Measurements from ENCODE around the gene NPAS4. TPM values are rescaled to one million over a fixed set of nuclear protein-coding genes. Genes with fewer than 3 reads are reported as not detected.

The NPAS4 gene
- total and polyA plus RNA-seq, 11 donors: 0.04 to 0.75 TPM; not detected in 9

GRCh38 chr11:66410191-66410590 is 10.6 kb upstream of the NPAS4 start:
- no peak overlapping the region for H3K4me3 ChIP-seq
- H3K27ac ChIP-seq: peak overlapping the region in 1 of 12 donors; percentile 82
- intact Hi-C loops (cut with DNase I): loop anchor here in 1 of 10 donors (5.0 to 10.0 kb wide), 2 partner anchors 267 to 425 kb away; partner anchors contain the start of gene RBM4B
- H3K4me1 ChIP-seq: peaks cover 0 to 11% (median 7%) of the 10 kb centered on the region in 12 donors
- ATAC-seq: no peak
- 85 to 95% (median 87%) methylated on average over 12 of the region's 12 CpGs for WGBS, 4 donors
- H3K27me3 ChIP-seq: peaks cover 0 to 22% (median 0%) of the 10 kb centered on the region in 9 donors
- H3K36me3 ChIP-seq: no peaks in the 10 kb centered on the region
- TF ChIP-seq POLR2A (IDR thresholded peaks at IDR 0.05) (no peak), CTCF (IDR thresholded peaks at IDR 0.05) (no peak)
- H3K9me3 ChIP-seq: no peaks in the 10 kb centered on the region
- no peak for DNase-seq

- peaks cover 0 to 17% (median 7%) of the 10 kb centered on the region in 12 donors for H3K4me1 ChIP-seq
- DNase-seq: no peak
- TF ChIP-seq POLR2A (IDR thresholded peaks at IDR 0.05): no peak
- no peak for TF ChIP-seq CTCF (IDR thresholded peaks at IDR 0.05)
- no peak overlapping the region for H3K4me3 ChIP-seq
- H3K27ac ChIP-seq: peak overlapping the region in 1 of 12 donors; percentile 82
- no peak for ATAC-seq
- H3K36me3 ChIP-seq: no peaks in the 10 kb centered on the region
- 68 to 80% (median 73%) methylated on average over 3 to 4 of the region's 4 CpGs for WGBS, 4 donors
- H3K9me3 ChIP-seq: no peaks in the 10 kb centered on the region
- peaks cover 0 to 13% (median 0%) of the 10 kb centered on the region in 9 donors for H3K27me3 ChIP-seq
- intact Hi-C loops (cut with DNase I): loop anchor here in 1 of 10 donors (5.0 to 10.0 kb wide), 2 partner anchors 266 to 423 kb away; partner anchors contain the start of gene RBM4B
Observed at GRCh38 chr11:66411323-66411722, 9.5 kb upstream of the NPAS4 start.

GRCh38 chr11:66412110-66412509 is 8.7 kb upstream of the NPAS4 start:
- Histone ChIP-seq H3K36me3 (no peaks in the 10 kb centered on the region), H3K27me3 (peaks cover 0 to 13% (median 0%) of the 10 kb centered on the region in 9 donors), H3K27ac (peak overlapping the region in 1 of 12 donors; percentile 82), H3K4me1 (peaks cover 0 to 21% (median 7%) of the 10 kb centered on the region in 12 donors), H3K9me3 (no peaks in the 10 kb centered on the region), H3K4me3 (no peak overlapping the region)
- WGBS, 4 donors: 59 to 68% (median 66%) methylated on average over 7 of the region's 7 CpGs
- TF ChIP-seq POLR2A (IDR thresholded peaks at IDR 0.05) (no peak), CTCF (IDR thresholded peaks at IDR 0.05) (no peak)
- no peak for ATAC-seq
- DNase-seq: no peak
- intact Hi-C loops (cut with DNase I): loop anchor here in 1 of 10 donors (5.0 to 10.0 kb wide), 2 partner anchors 265 to 423 kb away; partner anchors contain the start of gene RBM4B

- Histone ChIP-seq H3K9me3 (no peaks in the 10 kb centered on the region), H3K4me1 (peaks cover 0 to 29% (median 11%) of the 10 kb centered on the region in 12 donors), H3K27ac (no peak overlapping the region), H3K27me3 (peaks cover 0 to 13% (median 0%) of the 10 kb centered on the region in 9 donors), H3K36me3 (no peaks in the 10 kb centered on the region), H3K4me3 (no peak overlapping the region)
- DNase-seq: no peak
- TF ChIP-seq POLR2A (IDR thresholded peaks at IDR 0.05) (no peak), CTCF (IDR thresholded peaks at IDR 0.05) (no peak)
- ATAC-seq: no peak
- intact Hi-C loops (cut with DNase I): loop anchor here in 1 of 10 donors (5.0 to 10.0 kb wide), 2 partner anchors 264 to 422 kb away; partner anchors contain the start of gene RBM4B
- 81 to 88% (median 83%) methylated on average over 6 of the region's 6 CpGs for WGBS, 4 donors
Observed at GRCh38 chr11:66413167-66413566, 7.7 kb upstream of the NPAS4 start.

All from heart left ventricle (tissue), 16 donors.